ENCODE measurements around the gene ZC3H12D.
"Not testable (repeated sequence)": the region's sequence is repeated elsewhere in the genome, so short reads cannot be mapped to it uniquely, and the experiment has no call there.

The ZC3H12D gene

GRCh38 chr6:149484733-149485700, at the start of gene ZC3H12D:
Gene ZC3H12D (minus strand): TSS chr6:149485014. CDS start chr6:149474543, 10,471 bp downstream.
- DNase-seq, result no peak

- DNase-seq, result no peak
Measured at GRCh38 chr6:149529650-149530049, 44.8 kb upstream of the ZC3H12D start.

GRCh38 chr6:149515494-149515893, 30.7 kb upstream of the ZC3H12D start:
- DNase-seq, result no peak

GRCh38 chr6:149513915-149514314, 29.1 kb upstream of the ZC3H12D start:
- no peak for DNase-seq

DNA sequence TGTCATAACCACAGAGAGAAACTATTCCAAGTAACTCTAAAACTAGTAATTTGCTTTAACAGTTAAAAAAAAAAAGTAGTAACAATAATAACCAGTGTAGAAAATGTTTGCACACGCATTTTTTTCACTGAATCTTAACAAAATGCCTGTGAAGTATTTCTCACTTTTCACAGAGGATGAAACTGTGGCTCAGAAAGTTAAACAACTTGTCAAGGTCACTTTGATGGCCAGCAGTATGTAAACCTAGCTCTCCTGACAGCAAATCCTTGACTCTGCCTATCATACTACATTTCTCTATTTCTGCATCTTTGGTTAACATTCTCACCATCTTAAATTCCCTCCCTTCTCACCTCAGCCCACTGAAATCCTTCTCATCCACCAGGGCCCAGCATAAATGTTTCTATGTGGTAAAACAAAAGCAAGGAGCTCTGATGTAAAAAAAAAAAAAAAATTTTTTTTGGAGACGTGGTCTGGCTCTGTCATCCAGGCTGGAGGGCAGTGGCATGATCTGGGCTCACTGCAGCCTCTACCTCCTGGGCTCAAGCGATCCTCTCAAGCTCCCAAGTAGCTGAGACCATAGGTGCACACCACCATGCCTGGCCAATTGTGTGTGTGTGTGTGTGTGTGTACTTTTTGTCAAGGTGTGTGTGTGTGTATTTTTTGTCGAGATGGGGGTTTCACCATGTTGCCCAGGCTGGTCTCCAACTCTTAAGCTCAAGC, 26.1 kb upstream of the ZC3H12D start:
- no peak for DNase-seq

DNA sequence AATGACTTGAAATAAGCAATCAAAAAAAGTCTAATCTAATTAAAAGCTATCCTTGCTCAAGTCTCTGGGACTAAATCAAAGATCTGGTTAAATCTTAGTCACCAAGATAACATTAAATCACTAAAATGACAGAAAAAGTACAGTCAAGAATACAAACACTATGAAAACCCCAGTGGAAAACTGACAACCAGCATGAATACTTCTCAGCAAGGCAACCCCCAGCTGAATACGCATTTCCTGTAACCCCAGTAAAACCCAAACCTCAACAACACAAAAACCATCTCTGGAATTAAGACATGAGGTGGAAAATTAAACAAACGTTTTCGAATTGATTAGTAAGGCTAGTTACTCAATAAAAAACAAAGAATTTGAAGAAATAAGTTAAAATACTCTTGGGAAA, 23.7 kb upstream of the ZC3H12D start:
- DNase-seq, result no peak

DNA sequence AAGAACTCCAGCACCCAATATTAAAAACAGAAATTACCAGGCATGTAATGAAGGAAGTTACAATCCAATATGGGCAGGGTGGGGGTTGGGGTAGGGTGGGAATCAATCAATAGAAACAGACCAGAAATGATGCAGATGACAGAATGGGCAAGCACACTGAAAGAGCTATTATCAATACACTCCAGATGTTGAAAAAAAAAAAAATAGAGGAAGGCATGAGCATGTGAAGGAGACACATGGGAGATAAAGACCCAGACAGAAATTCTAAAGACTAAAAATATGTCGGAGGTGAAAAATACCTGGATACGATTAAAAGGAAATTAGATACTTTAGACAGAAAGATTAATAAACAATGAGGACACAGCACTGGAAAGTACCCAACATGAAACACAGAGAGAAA, 19.1 kb upstream of the ZC3H12D start:
- no peak for DNase-seq

DNA sequence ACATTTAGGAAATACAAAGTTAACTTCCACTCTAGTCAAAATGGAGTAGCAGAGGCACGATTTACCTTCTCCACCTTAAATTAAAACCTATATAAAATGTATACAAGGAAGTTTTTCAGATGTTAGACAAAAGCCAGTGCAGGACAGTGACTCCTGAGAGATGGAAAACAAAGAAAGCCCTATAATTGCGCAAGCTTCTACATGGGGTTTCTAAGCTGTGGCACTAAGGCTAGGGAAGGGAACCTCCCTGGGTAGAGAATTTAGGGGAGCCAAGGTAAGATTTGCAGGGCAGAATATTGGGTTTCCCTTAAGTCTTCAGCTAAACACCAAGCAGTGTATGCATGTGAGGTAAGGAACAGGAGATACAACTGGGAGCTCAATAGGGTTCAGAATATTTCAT, 18.5 kb upstream of the ZC3H12D start:
- DNase-seq, result no peak

DNA sequence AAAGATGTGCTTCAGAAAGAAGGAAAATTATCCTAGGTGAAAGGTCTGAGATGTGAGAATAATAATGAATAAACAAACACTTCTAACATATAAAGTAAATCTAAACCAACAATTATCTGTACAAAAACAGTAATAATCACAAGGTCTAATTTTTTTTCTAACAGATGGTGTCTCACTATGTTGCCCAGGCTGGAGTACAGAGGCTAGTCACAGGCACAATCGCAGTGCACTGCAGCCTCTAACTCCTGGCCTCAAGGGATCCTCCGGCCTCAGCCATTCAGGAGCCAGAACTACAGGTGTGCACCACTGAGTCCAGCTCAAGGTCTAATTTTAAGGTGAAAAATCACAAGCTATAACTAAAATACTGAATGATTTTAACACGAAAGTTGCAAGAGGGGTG, 17.0 kb upstream of the ZC3H12D start:
- DNase-seq, result no peak

GRCh38 chr6:149501201-149501600, 16.4 kb upstream of the ZC3H12D start:
- DNase-seq, result no peak

DNA sequence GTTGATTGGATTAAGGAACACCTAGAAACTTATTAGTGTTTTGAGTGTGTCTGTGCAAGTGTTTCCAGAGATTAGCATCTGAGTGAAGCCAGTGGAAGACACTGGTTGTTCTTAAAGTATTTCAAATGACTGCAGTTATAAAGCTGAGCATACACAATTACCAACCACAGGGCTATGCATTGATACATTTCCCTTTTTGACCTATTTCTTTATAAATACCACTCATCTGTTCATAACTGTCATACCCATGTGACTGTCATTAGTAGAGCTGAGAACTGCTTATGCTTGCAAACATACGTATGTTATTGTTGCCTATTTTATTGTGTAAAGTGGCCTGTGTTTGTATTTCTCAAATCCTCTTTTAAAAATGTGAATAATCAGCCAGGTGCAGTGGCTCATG, 15.3 kb upstream of the ZC3H12D start:
- no peak for DNase-seq

- no peak for DNase-seq
Measured at GRCh38 chr6:149499066-149499465, 14.3 kb upstream of the ZC3H12D start.

DNA sequence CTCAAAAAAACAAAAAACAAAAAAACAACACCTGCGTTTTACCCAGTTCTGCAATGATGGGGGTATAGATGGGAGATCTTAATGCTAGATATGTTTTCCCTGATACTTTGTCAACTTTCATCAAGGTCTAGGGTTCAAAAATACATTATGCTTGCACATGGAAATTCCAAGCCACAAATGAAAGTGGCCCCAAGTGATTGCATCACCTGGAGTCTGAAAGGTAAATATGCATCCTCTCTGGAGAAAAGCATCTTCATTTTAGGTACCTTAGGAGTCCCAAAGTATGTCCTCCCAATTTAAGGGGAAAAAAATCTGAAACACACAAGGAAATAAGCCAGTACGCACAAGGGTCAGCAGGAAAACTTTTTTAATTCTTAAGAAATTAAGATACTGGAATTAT, 12.6 kb upstream of the ZC3H12D start:
- no peak for DNase-seq

DNA sequence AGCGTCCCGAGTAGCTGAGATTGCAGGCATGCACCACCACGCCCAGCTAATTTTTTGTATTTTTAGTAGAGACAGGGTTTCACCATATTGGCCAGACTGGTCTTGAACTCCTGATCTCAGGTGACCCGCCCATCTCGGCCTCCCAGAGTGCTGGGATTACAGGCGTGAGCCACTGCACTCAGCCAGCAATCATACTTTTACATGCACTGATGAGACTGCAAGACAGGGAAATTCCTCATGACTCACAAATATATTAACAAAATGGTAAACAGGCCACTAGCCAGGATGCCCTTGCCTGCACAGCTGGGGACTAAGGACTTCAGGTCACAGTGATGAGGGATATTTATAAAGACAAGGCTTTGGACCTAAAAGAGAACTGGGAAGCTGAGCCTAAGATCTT, 11.8 kb upstream of the ZC3H12D start:
- DNase-seq, result not testable (repeated sequence)

DNA sequence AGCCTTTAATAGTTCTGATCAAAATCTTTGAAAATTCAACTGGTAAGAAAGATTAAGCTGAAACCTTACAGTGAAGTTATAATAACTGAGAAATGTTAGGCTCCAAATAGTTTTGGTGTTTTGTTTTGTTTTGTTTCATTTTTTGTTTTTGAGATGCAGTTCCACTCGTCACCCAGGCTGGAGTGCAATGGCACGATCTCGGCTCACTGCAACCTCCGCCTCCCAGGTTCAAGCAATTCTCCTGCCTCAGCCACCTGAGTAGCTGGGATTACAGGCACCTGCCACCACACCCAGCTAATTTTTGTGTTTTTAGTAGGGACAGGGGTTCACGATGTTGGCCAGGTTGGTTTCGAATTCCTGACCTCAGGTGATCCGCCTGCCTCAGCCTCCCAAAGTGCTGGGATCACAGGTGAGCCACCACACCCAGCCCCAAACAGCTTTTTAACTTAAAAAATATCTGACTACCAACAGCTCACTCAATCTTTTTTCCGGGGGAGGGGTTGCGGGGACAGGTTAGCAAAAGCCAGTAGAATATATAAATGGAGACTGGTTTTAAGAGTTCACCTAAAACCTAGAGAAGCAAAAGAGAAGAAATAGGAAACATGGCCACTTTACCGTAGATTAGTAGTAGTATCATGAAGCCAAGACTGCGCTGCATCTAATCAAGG, 10.7 kb upstream of the ZC3H12D start:
- not testable (repeated sequence) for DNase-seq

DNA sequence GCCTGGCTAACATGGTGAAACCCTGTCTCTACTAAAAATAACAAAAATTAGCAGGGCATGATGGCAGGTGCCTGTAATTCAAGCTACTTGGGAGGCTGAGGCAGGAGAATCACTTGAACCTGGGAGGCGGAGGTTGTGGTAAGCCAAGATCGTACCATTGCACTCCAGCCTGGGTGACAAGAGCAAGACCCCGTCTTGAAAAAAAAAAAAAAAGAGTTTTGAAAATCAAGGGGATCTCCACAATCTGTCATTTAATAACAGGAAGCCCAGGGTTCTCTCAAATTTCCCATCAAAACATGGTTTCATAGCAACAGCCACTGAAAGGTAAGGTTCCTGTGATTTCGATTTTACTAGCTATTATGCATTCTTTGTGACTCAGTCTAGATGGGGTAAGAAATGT, 10.0 kb upstream of the ZC3H12D start:
- DNase-seq, result not testable (repeated sequence)

- no peak for DNase-seq
Measured at GRCh38 chr6:149493761-149494320, 9.0 kb upstream of the ZC3H12D start.

- no peak for DNase-seq
Measured at GRCh38 chr6:149492798-149493343, 8.1 kb upstream of the ZC3H12D start.

DNA sequence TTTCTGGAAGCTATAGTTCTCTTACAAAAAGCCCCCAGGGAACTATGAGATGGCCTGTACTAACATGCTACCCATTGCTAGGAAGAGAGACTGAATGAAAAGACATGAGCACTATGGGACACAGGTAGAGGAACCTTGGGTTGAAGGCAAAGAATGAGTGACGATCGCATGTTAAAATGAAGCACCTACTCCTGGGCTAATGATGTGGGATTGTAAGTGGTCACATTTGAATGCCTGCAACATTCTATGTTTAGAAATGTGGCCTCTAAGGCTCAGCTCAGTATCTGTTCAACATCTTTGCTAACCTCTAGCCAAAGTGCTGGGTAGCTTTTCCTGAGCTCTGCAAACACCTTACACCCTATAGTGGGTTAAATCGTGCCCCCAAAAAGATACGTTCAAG, 5.2 kb upstream of the ZC3H12D start:
- no peak for DNase-seq

DNA sequence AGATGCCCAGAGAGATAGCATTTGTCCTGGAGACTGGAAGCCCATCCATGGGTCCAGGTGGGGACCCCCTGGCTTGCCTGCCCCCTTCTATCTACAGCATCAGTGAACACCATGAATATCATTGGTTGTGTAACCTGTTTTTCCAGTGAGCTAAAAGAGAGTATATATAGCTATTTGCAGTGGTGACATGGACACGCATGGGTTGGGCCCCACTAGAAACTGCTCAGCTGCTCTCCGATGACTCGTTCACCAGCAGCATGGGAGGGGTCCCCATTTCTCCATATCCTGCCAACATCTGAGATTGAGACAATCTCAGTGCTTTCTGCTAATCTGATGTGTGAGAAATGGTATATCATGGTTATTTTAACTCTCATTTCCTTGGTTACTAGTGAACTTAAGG, 4.0 kb upstream of the ZC3H12D start:
- DNase-seq, result no peak

DNA sequence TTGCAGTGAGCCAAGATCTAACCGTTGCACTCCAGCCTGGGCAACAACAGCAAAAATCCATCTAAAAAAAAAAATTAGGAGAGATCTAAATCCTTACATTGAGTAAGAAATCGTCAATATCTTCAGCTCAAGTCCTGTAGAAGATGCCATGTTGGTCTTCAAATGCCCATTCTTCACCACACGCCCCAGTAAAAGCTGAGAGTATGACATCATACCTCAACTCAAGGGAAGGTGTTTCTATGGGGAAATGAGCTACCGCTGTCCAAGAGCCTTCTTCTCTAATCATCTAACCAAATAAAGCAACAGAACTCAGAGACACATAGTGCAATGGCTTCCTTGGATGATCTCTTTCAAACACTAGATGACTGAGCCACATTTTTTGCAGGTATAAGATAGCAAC, 2.5 kb upstream of the ZC3H12D start:
- no peak for DNase-seq

- no peak for DNase-seq
Measured at GRCh38 chr6:149483849-149484655, 762 bp downstream of the ZC3H12D start.

Measured in NCI-H1694 (cell line).